ENCODE measurements around the gene TTN. TPM values are rescaled to one million over a fixed set of nuclear protein-coding genes. Genes with fewer than 3 reads are reported as not detected.

Gene TTN
- total RNA-seq, 1 donor from 2014 or later: 12.2 TPM

- Mint-ChIP-seq H3K27ac (no peak overlapping the region), H3K4me3 (ENCODE audit: low read depth) (no peak overlapping the region), H3K27me3 (no peaks in the 10 kb centered on the region), H3K36me3 (ENCODE audit: insufficient read depth) (peaks cover 14% of the 10 kb centered on the region), H3K4me1 (ENCODE audit: low read depth) (no peaks in the 10 kb centered on the region), H3K9me3 (ENCODE audit: low read depth) (no peaks in the 10 kb centered on the region)
- DNase-seq (ENCODE audit: low spot score, unreplicated experiment): no peak
- TF ChIP-seq, protein P1, sequence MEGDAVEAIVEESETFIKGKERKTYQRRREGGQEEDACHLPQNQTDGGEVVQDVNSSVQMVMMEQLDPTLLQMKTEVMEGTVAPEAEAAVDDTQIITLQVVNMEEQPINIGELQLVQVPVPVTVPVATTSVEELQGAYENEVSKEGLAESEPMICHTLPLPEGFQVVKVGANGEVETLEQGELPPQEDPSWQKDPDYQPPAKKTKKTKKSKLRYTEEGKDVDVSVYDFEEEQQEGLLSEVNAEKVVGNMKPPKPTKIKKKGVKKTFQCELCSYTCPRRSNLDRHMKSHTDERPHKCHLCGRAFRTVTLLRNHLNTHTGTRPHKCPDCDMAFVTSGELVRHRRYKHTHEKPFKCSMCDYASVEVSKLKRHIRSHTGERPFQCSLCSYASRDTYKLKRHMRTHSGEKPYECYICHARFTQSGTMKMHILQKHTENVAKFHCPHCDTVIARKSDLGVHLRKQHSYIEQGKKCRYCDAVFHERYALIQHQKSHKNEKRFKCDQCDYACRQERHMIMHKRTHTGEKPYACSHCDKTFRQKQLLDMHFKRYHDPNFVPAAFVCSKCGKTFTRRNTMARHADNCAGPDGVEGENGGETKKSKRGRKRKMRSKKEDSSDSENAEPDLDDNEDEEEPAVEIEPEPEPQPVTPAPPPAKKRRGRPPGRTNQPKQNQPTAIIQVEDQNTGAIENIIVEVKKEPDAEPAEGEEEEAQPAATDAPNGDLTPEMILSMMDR (IDR thresholded peaks at IDR 0.05; ENCODE audit: unreplicated experiment): no peak
These were observed 38.6 kb upstream of the TTN start for GRCh38 chr2:178845566-178846457.

GRCh38 chr2:178844701-178845100 lies 37.5 kb upstream of the TTN start:
- Mint-ChIP-seq H3K4me3 (ENCODE audit: low read depth) (no peak overlapping the region), H3K27me3 (no peaks in the 10 kb centered on the region), H3K4me1 (ENCODE audit: low read depth) (no peaks in the 10 kb centered on the region), H3K9me3 (ENCODE audit: low read depth) (no peaks in the 10 kb centered on the region), H3K36me3 (ENCODE audit: insufficient read depth) (peaks cover 15% of the 10 kb centered on the region), H3K27ac (no peak overlapping the region)
- no peak for DNase-seq (ENCODE audit: low spot score, unreplicated experiment)
- TF ChIP-seq, protein P1 (IDR thresholded peaks at IDR 0.05; ENCODE audit: unreplicated experiment): no peak

- Mint-ChIP-seq H3K4me1 (ENCODE audit: low read depth) (no peaks in the 10 kb centered on the region), H3K9me3 (ENCODE audit: low read depth) (no peaks in the 10 kb centered on the region), H3K36me3 (ENCODE audit: insufficient read depth) (peaks cover 15% of the 10 kb centered on the region), H3K27ac (no peak overlapping the region), H3K4me3 (ENCODE audit: low read depth) (no peak overlapping the region), H3K27me3 (no peaks in the 10 kb centered on the region)
- no peak for DNase-seq (ENCODE audit: low spot score, unreplicated experiment)
- TF ChIP-seq, protein P1 (IDR thresholded peaks at IDR 0.05; ENCODE audit: unreplicated experiment): no peak
These were observed 37.0 kb upstream of the TTN start for GRCh38 chr2:178844269-178844668.

DNA sequence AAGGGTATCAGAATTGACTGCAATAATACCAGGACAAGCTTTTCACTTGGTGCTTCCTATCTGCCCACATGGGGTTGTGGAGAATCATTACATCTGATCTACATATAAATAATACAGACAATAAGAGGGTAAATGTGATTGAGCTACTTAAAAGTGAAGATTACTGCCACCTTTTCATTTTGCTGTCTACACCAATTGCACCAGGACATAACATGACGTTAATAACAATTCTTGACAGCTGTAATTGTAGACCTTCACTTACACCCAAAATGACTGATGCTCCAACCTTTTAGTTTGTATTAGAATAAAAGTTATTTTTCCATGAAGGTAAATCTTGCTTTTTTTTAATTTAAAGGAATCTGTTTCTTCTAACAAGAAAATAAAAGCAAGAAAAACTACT lies 36.5 kb upstream of the TTN start:
- H3K9me3 Mint-ChIP-seq (ENCODE audit: low read depth): no peaks in the 10 kb centered on the region
- H3K36me3 Mint-ChIP-seq (ENCODE audit: insufficient read depth): peaks cover 15% of the 10 kb centered on the region
- no peak for DNase-seq (ENCODE audit: low spot score, unreplicated experiment)

DNA sequence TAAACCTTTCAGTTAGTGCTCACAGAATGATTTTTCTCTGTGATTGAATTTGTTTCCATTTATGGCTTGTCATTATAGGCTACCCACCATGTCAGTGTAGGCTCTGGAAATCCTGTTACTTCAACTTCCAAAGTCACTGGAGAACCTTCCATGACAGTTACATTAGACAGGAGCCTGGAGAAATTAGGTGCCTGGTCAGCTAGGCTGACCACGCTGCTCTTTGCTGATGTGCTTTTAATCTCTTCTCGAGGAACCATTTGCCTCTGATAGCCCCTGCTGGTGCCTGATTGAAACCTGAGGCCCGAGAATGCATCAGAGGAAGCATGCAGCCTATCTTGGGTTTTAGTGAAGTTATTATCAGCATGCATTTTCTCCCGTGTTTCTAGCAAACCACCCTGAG lies 29.6 kb upstream of the TTN start:
- Mint-ChIP-seq H3K36me3 (ENCODE audit: insufficient read depth) (peaks cover 5% of the 10 kb centered on the region), H3K27ac (no peak overlapping the region), H3K4me3 (ENCODE audit: low read depth) (no peak overlapping the region), H3K27me3 (no peaks in the 10 kb centered on the region), H3K4me1 (ENCODE audit: low read depth) (no peaks in the 10 kb centered on the region), H3K9me3 (ENCODE audit: low read depth) (no peaks in the 10 kb centered on the region)
- TF ChIP-seq, protein P1 (IDR thresholded peaks at IDR 0.05; ENCODE audit: unreplicated experiment): no peak
- no peak for DNase-seq (ENCODE audit: low spot score, unreplicated experiment)

More for the DNA sequence above, 36.5 kb upstream of the TTN start:
- no peaks in the 10 kb centered on the region for H3K4me1 Mint-ChIP-seq (ENCODE audit: low read depth)
- TF ChIP-seq, protein P1 (IDR thresholded peaks at IDR 0.05; ENCODE audit: unreplicated experiment): no peak
- H3K4me3 Mint-ChIP-seq (ENCODE audit: low read depth): no peak overlapping the region
- no peak overlapping the region for H3K27ac Mint-ChIP-seq
- no peaks in the 10 kb centered on the region for H3K27me3 Mint-ChIP-seq

Measured in progenitor cell of endocrine pancreas (in vitro differentiated cells).